BLaER1 (cell line): Measurements from ENCODE around the gene PSMA7.

Experiments used
- H3K27ac ChIP-seq: shearing (Covaris generic); formaldehyde crosslinking; 2 replicates; pipeline ENCODE4 v1.8.1; 2022
- H3K27me3 ChIP-seq: shearing (Covaris generic); formaldehyde crosslinking; 2 replicates; pipeline ENCODE4 v1.8.1; 2022
- H3K36me3 ChIP-seq: shearing (Covaris generic); formaldehyde crosslinking; 2 replicates; pipeline ENCODE4 v1.8.1; 2022
- H3K4me1 ChIP-seq: shearing (Covaris generic); formaldehyde crosslinking; 2 replicates; pipeline ENCODE4 v1.8.1; 2022
- H3K4me2 ChIP-seq: shearing (Covaris generic); formaldehyde crosslinking; 2 replicates; pipeline ENCODE4 v1.8.1; 2022
- H3K4me3 ChIP-seq: shearing (Covaris generic); formaldehyde crosslinking; 2 replicates; pipeline ENCODE4 v1.8.1; 2022
- H3K9ac ChIP-seq: shearing (Covaris generic); formaldehyde crosslinking; 2 replicates; pipeline ENCODE4 v1.8.1; 2022
- H3K9me3 ChIP-seq: shearing (Covaris generic); formaldehyde crosslinking; 2 replicates; pipeline ENCODE4 v1.8.1; 2022
- H4K20me1 ChIP-seq: shearing (Covaris generic); formaldehyde crosslinking; 2 replicates; pipeline ENCODE4 v1.8.1; 2022
- Cebpa-rat ChIP-seq: shearing (Covaris generic); IDR thresholded peaks from 2 replicates; pipeline ENCODE4 v1.8.1; 2022

PSMA7 gene

DNA sequence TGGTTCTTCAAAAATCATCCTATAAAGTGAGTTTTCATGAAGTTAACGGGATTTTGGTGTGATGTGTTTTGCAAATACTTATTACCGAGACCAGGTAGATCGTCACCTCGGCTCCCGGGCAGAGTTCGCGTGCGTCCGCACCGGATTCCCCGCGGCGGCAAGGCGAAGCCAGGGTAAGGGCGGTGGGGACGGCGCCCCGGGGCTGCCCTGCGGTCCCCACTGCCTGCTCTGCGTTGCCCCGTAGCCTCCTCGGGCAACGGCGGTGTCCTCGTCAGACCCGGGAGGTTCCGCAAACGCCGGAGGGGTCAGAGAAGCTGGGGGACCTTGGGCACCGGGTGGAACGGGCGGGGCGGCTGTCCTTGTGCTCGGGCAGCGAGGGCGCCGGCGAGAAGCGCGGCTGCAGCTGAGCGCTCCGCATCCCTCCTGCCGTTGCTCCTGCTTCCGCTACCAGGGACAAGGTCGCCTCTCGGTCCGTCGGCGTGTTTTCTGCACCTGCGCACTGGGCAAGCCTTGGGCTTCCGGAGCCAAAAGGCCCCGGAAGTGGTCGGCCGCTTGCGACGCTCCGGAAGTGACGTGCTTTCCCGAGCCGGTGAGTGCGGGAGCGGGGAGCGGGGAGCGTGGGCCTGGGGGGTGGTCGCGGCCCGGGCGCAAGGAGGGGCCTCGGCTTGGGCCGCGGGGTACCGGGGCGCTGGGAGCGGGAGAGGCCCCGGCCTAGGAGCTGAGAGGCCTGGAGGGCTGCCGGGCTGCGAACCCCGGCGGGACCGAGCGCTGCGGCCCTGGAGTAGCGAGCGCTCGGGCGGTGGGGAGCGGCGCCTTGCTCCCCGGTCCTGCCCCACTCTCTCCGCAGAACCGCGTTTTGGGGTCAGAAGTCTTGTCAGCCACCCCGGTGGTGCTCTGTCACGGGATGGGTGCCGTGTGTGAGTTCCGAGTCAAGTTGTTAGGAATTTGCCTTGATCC, 39.6 kb upstream of the PSMA7 start, which contains the start of gene MTG2:
TSS of gene MTG2 (plus strand) at position 560 of the 957 bp plus-strand sequence. CDS start 10,393 bp downstream, outside the sequence.
- H3K4me3 ChIP-seq = peak within 1 kb of the TSS; percentile 87
- H3K9me3 ChIP-seq = no peaks in the 10 kb centered on the region
- peaks cover 25% of the 10 kb centered on the region for H3K36me3 ChIP-seq
- H3K27ac ChIP-seq = peak within 1 kb of the TSS; percentile 95
- peaks cover 34% of the 10 kb centered on the region for H3K4me1 ChIP-seq
- H3K9ac ChIP-seq = peak within 1 kb of the TSS; percentile 95
- TF ChIP-seq Cebpa-rat = no peak
- peak within 1 kb of the TSS; percentile 94 for H3K4me2 ChIP-seq
- H3K27me3 ChIP-seq = no peaks in the 10 kb centered on the region
- peaks cover 13% of the 10 kb centered on the region; the same call in 1 of the 2 replicates for H4K20me1 ChIP-seq

DNA sequence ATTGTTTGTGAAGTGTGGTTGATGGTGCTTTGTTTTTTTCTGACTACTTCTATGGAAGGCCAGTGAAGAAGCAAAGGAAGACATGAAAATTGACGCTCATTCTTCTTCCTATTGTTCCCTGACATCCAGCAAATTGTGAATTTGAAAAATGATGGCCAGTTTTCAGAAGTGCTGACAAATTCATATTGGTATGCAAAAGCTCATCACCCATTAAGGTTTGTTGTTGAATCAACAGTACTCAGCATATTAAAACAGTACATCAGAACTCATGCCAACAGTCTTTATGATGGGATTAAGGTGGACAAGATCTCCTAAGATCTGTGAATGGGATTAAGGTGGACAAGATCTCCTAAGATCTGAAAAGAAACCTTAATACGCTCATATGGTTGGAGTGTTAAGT, 38.6 kb upstream of the PSMA7 start:
- TF ChIP-seq Cebpa-rat = no peak
- Histone ChIP-seq H3K9me3 (no peaks in the 10 kb centered on the region), H3K4me1 (peaks cover 29% of the 10 kb centered on the region), H3K27ac (peak overlapping the region; percentile 95), H3K4me2 (peak overlapping the region; percentile 94), H3K27me3 (no peaks in the 10 kb centered on the region), H4K20me1 (peaks cover 6% of the 10 kb centered on the region; the same call in 1 of the 2 replicates), H3K9ac (peak overlapping the region; percentile 95), H3K36me3 (peaks cover 34% of the 10 kb centered on the region), H3K4me3 (peak overlapping the region; percentile 87)

DNA sequence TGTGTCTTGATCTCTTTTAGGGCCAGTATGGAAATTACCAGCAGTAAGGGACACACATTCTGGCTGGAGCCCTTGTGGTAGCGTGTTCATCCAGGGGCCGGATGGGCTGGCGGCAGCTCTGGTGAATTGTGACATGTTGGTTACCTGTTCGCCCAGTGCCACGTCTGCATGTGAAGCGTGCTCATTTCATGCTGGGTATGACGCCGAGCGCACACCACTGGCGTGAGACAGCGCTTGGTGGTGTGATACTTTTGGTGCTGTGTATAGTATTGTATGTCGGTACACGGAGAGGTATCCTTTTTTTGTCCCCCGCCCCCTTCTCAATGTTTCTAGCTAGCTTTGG, 35.9 kb upstream of the PSMA7 start:
- Histone ChIP-seq H3K27me3 (no peaks in the 10 kb centered on the region), H3K9ac (no peak overlapping the region), H4K20me1 (no peaks in the 10 kb centered on the region), H3K4me3 (no peak overlapping the region), H3K9me3 (no peaks in the 10 kb centered on the region), H3K4me1 (peaks cover 17% of the 10 kb centered on the region), H3K4me2 (no peak overlapping the region), H3K27ac (no peak overlapping the region), H3K36me3 (peaks cover 60% of the 10 kb centered on the region)
- no peak for TF ChIP-seq Cebpa-rat

DNA sequence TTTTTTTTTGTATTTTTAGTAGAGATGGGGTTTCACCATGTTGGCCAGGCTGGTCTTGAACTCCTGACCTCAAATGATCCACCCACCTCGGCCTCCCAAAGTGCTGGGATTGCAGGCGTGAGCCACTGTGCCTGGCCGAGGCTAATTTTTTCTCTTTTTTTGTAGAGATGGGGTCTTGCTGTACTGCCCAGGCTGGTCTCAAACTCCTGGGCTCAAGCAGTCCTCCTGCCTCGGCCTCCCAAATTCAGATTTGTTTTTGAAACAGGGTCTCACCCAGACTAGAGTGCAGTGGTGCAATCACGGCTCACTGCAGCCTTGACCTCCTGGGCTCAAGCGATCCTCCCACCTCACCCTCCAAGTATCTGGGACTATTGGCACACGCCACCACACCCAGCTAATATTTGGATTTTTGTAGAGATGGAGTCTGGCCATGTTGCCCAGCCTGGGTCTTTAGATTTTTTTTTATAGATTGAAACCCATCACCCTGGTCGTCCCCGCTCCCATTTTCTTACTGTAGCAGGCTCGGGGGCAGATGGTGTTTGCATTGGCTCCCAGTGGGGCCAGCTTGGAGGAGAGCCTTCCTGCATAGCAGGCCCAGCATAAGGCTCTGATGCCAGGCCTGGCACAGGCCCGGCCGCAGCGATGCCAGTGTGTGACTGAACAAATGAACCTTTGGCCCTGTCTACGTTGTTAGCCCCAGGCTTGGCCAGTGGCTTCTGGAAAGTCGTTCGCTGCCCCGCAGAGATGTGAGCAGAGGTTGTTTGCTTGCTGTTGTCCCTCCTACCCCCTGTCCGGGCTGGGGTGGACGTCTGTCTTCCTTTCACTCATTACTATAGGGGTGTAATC, 35.3 kb upstream of the PSMA7 start:
- Histone ChIP-seq H3K4me2 (no peak overlapping the region), H3K27ac (no peak overlapping the region), H3K36me3 (peaks cover 66% of the 10 kb centered on the region), H3K27me3 (no peaks in the 10 kb centered on the region), H3K9me3 (no peaks in the 10 kb centered on the region), H4K20me1 (no peaks in the 10 kb centered on the region), H3K4me1 (peaks cover 11% of the 10 kb centered on the region), H3K4me3 (no peak overlapping the region), H3K9ac (no peak overlapping the region)
- TF ChIP-seq Cebpa-rat = no peak

DNA sequence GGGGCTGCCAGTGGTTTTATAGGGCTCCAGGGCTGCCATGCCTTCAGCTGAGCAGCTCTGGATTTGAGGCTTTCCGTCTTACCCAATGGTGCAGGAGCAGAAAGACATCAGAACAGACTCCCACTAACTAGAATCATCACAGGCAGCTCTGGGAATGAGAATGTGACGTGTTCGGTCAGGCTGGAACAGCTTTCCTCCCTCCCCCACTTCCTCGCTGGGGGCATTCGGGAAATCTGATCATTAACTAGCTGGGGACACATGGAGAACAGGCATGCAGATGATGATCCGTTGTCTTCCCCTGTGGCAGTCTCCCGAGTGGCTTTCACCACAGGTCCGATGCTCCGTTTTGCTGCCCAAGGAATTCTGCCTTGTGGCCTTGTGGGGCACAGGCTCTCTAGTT, 34.1 kb upstream of the PSMA7 start:
- no peak overlapping the region for H3K27ac ChIP-seq
- H3K9me3 ChIP-seq = no peaks in the 10 kb centered on the region
- no peak overlapping the region for H3K4me3 ChIP-seq
- H3K4me2 ChIP-seq = no peak overlapping the region
- H3K27me3 ChIP-seq = no peaks in the 10 kb centered on the region
- H3K36me3 ChIP-seq = peaks cover 77% of the 10 kb centered on the region
- H4K20me1 ChIP-seq = no peaks in the 10 kb centered on the region
- TF ChIP-seq Cebpa-rat = no peak
- H3K4me1 ChIP-seq = peaks cover 9% of the 10 kb centered on the region
- H3K9ac ChIP-seq = no peak overlapping the region

DNA sequence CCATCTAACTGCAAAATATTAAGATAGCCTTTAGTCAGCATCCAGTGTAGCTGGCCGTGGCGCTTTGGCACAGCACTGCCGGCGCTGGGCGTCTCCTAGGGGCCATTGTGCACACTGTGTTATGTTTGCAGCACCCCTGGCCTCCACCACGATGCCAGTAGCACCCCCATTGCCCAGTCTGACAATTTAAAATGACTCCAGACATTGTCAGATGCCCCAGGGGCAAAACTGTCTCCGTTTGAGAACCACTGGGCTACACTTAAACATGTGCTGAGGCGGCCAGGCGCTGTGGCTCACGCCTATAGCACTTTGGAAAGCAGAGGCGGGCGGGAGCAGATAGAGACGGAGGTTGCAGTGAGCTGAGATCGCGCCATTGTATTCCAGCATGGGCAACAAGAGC, 33.7 kb upstream of the PSMA7 start:
- H3K4me1 ChIP-seq = peaks cover 4% of the 10 kb centered on the region
- peaks cover 81% of the 10 kb centered on the region for H3K36me3 ChIP-seq
- no peak overlapping the region for H3K4me2 ChIP-seq
- no peak overlapping the region for H3K27ac ChIP-seq
- H3K9ac ChIP-seq = no peak overlapping the region
- H3K9me3 ChIP-seq = no peaks in the 10 kb centered on the region
- no peak overlapping the region for H3K4me3 ChIP-seq
- no peaks in the 10 kb centered on the region for H4K20me1 ChIP-seq
- TF ChIP-seq Cebpa-rat = no peak
- no peaks in the 10 kb centered on the region for H3K27me3 ChIP-seq

DNA sequence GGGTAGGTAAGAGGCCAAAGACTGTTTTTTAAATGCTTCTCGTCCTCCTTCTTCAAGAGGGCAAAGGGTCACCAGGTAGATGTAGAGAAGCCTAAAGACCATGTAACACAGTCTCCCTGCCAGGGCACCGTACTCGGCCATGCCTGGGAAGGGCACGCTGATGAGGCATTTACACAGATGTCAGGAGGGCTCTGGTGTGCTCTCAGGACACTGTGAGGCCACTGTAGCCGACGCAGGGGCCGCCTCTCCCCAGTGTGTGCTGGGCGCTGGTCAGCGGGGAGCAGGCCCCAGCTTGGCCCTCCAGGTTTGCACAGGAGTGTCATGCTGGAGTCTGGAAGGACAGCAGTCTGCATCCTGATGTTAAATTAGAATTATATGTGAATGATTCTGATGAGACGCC, 32.5 kb upstream of the PSMA7 start:
- Histone ChIP-seq H3K4me3 (no peak overlapping the region), H3K36me3 (peaks cover 90% of the 10 kb centered on the region), H3K9me3 (no peaks in the 10 kb centered on the region), H3K9ac (no peak overlapping the region), H3K27me3 (no peaks in the 10 kb centered on the region), H3K27ac (no peak overlapping the region), H3K4me1 (no peaks in the 10 kb centered on the region), H4K20me1 (no peaks in the 10 kb centered on the region), H3K4me2 (no peak overlapping the region)
- TF ChIP-seq Cebpa-rat = no peak

DNA sequence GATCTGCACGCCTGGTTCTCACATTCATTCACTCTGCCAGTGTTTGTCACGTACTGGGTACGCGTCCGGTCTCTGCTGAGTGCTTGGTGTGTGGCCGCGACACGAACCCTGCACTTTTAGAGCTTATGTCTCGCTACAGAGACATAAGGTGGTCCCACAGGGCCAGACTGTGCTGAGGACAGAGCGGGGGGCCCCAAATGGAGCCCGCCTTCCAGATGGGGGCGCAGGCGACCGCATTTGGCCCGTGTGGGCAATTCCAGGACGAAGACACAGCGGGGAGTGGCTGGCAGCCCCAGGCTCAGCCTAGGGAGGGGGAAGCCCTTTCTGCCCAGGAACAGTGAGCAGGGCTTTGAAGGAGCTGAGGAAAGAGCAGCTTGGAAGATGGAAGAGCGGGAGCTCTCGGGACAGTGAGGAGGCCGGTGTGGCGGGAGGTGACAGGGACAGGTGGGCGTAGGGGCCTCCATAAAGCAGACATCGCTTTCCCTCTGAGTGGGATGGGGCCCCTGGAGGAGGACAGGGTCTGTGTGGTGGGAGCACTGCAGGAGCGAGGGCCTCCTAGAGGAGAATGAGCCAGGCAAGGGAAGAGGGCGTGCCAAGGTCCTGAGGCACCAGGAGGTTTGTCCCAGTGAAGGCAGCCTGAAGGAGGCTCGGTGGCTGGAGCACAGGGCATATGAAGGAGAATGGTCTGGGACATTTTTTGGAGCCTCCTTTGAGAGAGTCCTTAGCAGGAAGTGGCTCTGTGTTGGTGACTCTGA, 31.9 kb upstream of the PSMA7 start:
- Histone ChIP-seq H3K27ac (no peak overlapping the region), H3K4me1 (no peaks in the 10 kb centered on the region), H3K9me3 (no peaks in the 10 kb centered on the region), H3K36me3 (peaks cover 92% of the 10 kb centered on the region), H3K9ac (no peak overlapping the region), H3K27me3 (no peaks in the 10 kb centered on the region), H3K4me2 (no peak overlapping the region), H3K4me3 (no peak overlapping the region), H4K20me1 (no peaks in the 10 kb centered on the region)
- no peak for TF ChIP-seq Cebpa-rat

DNA sequence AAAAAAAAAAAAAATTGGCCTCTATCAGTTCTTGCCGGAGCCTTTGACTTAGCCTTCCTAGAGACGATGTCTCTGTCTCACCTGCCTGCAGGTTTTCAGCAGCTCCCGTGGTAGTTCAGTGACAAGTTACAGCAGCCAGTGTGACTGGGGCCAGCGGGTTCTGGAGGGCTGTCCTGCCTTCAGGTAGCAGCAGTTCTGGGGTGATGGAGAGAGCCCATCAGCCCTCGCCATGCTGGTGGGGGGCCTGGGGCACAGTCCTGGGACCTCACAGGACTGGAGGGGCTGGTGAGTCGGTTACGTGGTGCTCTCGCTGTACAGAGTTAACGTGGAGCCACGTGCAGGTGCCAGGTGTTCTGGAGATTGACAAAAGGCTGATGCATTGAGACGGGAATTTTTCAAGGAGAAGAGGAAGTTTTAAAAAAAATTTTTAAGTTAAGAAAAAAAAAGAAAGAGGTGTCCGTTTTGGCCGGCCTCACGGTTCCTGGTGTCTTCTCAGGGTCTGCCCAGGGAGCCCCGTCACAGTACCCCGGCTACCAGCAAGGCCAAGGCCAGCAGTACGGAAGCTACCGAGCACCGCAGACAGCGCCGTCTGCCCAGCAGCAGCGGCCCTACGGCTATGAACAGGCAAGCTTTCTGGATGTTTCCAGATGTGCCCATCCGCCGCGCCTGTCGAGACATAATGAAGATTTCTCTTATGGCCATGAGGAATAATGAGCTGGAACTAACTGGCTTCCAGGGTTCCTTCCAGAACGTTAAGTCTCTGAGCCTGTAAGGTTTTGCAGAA, 31.0 kb upstream of the PSMA7 start:
- Histone ChIP-seq H3K4me1 (no peaks in the 10 kb centered on the region), H3K27me3 (no peaks in the 10 kb centered on the region), H3K27ac (no peak overlapping the region), H3K4me3 (no peak overlapping the region), H3K36me3 (peaks cover 94% of the 10 kb centered on the region), H3K9ac (no peak overlapping the region), H4K20me1 (no peaks in the 10 kb centered on the region), H3K4me2 (no peak overlapping the region), H3K9me3 (no peaks in the 10 kb centered on the region)
- TF ChIP-seq Cebpa-rat = no peak
